ENCODE data around the gene HPSE2.

DNA sequence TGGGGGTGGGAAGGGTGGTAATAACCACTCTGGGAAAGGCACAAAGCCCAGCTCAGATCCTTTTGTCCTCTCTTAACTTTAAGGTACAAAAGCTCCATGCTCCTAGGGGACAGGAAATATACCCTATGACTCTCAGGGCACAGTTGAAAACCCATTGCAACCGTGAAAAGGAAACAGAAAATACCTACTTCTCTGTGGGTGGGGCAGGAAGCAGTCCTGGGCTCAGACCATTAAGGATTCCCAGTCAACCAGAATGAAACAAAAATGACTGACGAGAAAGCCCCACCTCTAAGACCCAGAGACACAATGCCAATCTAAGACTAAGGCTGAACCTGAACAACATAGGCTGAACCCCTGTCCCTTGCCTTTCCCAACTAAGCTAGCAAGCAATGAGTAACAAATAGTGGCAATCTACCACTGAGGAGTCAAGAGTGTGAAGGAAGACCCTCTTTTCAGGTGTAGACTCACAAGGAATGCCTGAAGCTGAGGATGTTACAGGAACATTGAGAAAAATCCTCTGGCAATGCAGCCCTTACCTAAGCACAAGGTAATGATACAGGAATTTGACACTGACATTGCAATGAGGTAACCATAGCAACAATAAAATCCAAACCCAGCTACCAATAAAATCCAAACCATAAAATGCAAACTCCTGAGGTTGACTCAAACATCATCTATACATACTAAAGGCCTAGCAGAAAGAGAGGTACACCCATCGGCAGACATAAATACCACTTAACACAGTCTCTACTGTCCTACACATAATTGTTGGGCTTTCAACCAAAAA is 380.1 kb downstream of the HPSE2 start:
- no peak for TF ChIP-seq ATRX (CRISPR knock-in tag; IDR thresholded peaks at IDR 0.05; ENCODE audit: borderline replicate concordance)
- no peak for TF ChIP-seq SRSF9 (IDR thresholded peaks at IDR 0.05; ENCODE audit: borderline replicate concordance, insufficient read depth, low read depth, low read length, poor library complexity, severe bottlenecking)
- TF ChIP-seq, protein P1, sequence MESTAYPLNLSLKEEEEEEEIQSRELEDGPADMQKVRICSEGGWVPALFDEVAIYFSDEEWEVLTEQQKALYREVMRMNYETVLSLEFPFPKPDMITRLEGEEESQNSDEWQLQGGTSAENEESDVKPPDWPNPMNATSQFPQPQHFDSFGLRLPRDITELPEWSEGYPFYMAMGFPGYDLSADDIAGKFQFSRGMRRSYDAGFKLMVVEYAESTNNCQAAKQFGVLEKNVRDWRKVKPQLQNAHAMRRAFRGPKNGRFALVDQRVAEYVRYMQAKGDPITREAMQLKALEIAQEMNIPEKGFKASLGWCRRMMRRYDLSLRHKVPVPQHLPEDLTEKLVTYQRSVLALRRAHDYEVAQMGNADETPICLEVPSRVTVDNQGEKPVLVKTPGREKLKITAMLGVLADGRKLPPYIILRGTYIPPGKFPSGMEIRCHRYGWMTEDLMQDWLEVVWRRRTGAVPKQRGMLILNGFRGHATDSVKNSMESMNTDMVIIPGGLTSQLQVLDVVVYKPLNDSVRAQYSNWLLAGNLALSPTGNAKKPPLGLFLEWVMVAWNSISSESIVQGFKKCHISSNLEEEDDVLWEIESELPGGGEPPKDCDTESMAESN (CRISPR knock-in tag; conservative IDR thresholded peaks at IDR 0.05): no peak
- TF ChIP-seq, protein P2, sequence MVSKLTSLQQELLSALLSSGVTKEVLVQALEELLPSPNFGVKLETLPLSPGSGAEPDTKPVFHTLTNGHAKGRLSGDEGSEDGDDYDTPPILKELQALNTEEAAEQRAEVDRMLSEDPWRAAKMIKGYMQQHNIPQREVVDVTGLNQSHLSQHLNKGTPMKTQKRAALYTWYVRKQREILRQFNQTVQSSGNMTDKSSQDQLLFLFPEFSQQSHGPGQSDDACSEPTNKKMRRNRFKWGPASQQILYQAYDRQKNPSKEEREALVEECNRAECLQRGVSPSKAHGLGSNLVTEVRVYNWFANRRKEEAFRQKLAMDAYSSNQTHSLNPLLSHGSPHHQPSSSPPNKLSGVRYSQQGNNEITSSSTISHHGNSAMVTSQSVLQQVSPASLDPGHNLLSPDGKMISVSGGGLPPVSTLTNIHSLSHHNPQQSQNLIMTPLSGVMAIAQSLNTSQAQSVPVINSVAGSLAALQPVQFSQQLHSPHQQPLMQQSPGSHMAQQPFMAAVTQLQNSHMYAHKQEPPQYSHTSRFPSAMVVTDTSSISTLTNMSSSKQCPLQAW (CRISPR knock-in tag; IDR thresholded peaks at IDR 0.05): no peak
- no peak for TF ChIP-seq AGO1 (IDR thresholded peaks at IDR 0.05; ENCODE audit: low read depth, low read length, poor library complexity, severe bottlenecking)
- no peak for TF ChIP-seq ZNF333 (CRISPR knock-in tag; IDR thresholded peaks at IDR 0.05; ENCODE audit: borderline replicate concordance)
- no peak for TF ChIP-seq POLR2A (IDR thresholded peaks at IDR 0.05; ENCODE audit: insufficient read depth in 1 of 2, low read depth in 2 of 2, low read length in 2 of 2)
- TF ChIP-seq ZNF256 (CRISPR knock-in tag; conservative IDR thresholded peaks at IDR 0.05): no peak
- TF ChIP-seq ZFX (CRISPR knock-in tag; IDR thresholded peaks at IDR 0.05; ENCODE audit: low read depth): no peak
- TF ChIP-seq PITX1 (CRISPR knock-in tag; IDR thresholded peaks at IDR 0.05): no peak
- no peak for TF ChIP-seq YY1 (IDR thresholded peaks at IDR 0.05; ENCODE audit: insufficient read depth, insufficient replicate concordance, low read depth, low read length)
